Measurements from ENCODE around the gene XRCC5. TPM values are rescaled to one million over a fixed set of nuclear protein-coding genes. Genes with fewer than 3 reads are reported as not detected.

The XRCC5 gene
- total and polyA plus RNA-seq, 8 donors: 212 to 302 (median 262) TPM

GRCh38 chr2:216172493-216172892, 63.3 kb downstream of the XRCC5 start:
- TF ChIP-seq CTCF (IDR thresholded peaks at IDR 0.05): no peak
- H3K36me3 ChIP-seq: peaks cover 0 to 80% of the 10 kb centered on the region in 2 donors
- no peak overlapping the region for H3K27ac ChIP-seq
- H3K4me1 ChIP-seq: no peaks in the 10 kb centered on the region
- H3K9me3 ChIP-seq: no peaks in the 10 kb centered on the region
- no peaks in the 10 kb centered on the region for H3K27me3 ChIP-seq
- no peak overlapping the region for H3K4me3 ChIP-seq
- no peak for DNase-seq
- ATAC-seq: no peak
- intact Hi-C loops (cut with DNase I): no loop called here

GRCh38 chr2:216179015-216179414, 69.9 kb downstream of the XRCC5 start:
- no peak for TF ChIP-seq CTCF (IDR thresholded peaks at IDR 0.05)
- H3K4me3 ChIP-seq: no peak overlapping the region
- no peaks in the 10 kb centered on the region for H3K27me3 ChIP-seq
- ATAC-seq (no peak), DNase-seq (no peak)
- peaks cover 0 to 59% of the 10 kb centered on the region in 2 donors for H3K36me3 ChIP-seq
- H3K9me3 ChIP-seq: no peaks in the 10 kb centered on the region
- peaks cover 0 to 11% of the 10 kb centered on the region in 2 donors for H3K4me1 ChIP-seq
- no peak overlapping the region for H3K27ac ChIP-seq
- intact Hi-C loops (cut with DNase I): no loop called here

GRCh38 chr2:216181351-216181750, 72.2 kb downstream of the XRCC5 start:
- Histone ChIP-seq H3K36me3 (peaks cover 0 to 36% of the 10 kb centered on the region in 2 donors), H3K4me1 (peaks cover 0 to 16% of the 10 kb centered on the region in 2 donors), H3K27me3 (no peaks in the 10 kb centered on the region), H3K9me3 (no peaks in the 10 kb centered on the region), H3K4me3 (no peak overlapping the region), H3K27ac (no peak overlapping the region)
- ATAC-seq (no peak), DNase-seq (no peak)
- intact Hi-C loops (cut with DNase I): no loop called here
- no peak for TF ChIP-seq CTCF (IDR thresholded peaks at IDR 0.05)

- H3K27ac ChIP-seq: peak overlapping the region in 1 of 2 donors; percentile 60
- no peaks in the 10 kb centered on the region for H3K27me3 ChIP-seq
- DNase-seq (no peak), ATAC-seq (no peak)
- peaks cover 0 to 35% of the 10 kb centered on the region in 2 donors for H3K36me3 ChIP-seq
- peaks cover 0 to 18% of the 10 kb centered on the region in 2 donors for H3K4me1 ChIP-seq
- no peaks in the 10 kb centered on the region for H3K9me3 ChIP-seq
- intact Hi-C loops (cut with DNase I): no loop called here
- no peak for TF ChIP-seq CTCF (IDR thresholded peaks at IDR 0.05)
- H3K4me3 ChIP-seq: no peak overlapping the region
These were observed 72.9 kb downstream of the XRCC5 start for GRCh38 chr2:216181953-216182461.

GRCh38 chr2:216183462-216183861, 74.3 kb downstream of the XRCC5 start:
- Histone ChIP-seq H3K27ac (peak overlapping the region; percentile 1 to 60), H3K4me1 (peaks cover 0 to 20% of the 10 kb centered on the region in 2 donors), H3K4me3 (no peak overlapping the region), H3K36me3 (peaks cover 0 to 35% of the 10 kb centered on the region in 2 donors), H3K27me3 (no peaks in the 10 kb centered on the region), H3K9me3 (no peaks in the 10 kb centered on the region)
- no peak for DNase-seq
- intact Hi-C loops (cut with DNase I): no loop called here
- no peak for TF ChIP-seq CTCF (IDR thresholded peaks at IDR 0.05)
- peak; percentile 41 for ATAC-seq
